Caco-2 (cell line): ENCODE data around the gene TIMM22. TPM values are rescaled to one million over a fixed set of nuclear protein-coding genes. Genes with fewer than 3 reads are reported as not detected.

Experiments used
- BruUV-seq: library from RNA; stranded (reverse); fragments of 400-500 nt; replicated peaks from 2 replicates; lab custom pipeline; 2021; lab: Mats Ljungman, UMichigan
- CTCF ChIA-PET: fragments of 300-600 bp; sonication (Branson Sonifier 250); formaldehyde crosslinking; loops from one replicate; lab custom pipeline; 2022; ENCODE audit warnings: antibody characterized with exemption; lab: Charles Lee
- POLR2A ChIA-PET: fragments of 300-600 bp; sonication (Branson Sonifier 250); formaldehyde crosslinking; loops from one replicate; lab custom pipeline; 2022; ENCODE audit warnings: antibody characterized with exemption; lab: Charles Lee
- DNase-seq, 2 experiments: peaks; one replicate each; pipeline versions ENCODE4 v3.0.0 to v3.0.0-alpha.2; 2020 to 2022
- H3K27me3 ChIP-seq: replicated peaks from 2 replicates; pipeline ENCODE4 v1.6.0; 2011; ENCODE audit warnings: low read length; ENCODE audit not compliant: control insufficient read depth, insufficient read depth
- H3K36me3 ChIP-seq: 2 replicates; pipeline ENCODE4 v1.5.1; 2011; ENCODE audit warnings: low read length; ENCODE audit not compliant: control insufficient read depth, insufficient read depth
- H3K4me1 ChIP-seq: fragments of 250-450 bp; sonication (Bioruptor Pico); 2 replicates; pipeline ENCODE4 v1.5.1; 2020; ENCODE audit warnings: mild to moderate bottlenecking
- H3K4me3 ChIP-seq: 2 replicates; pipeline ENCODE4 v1.5.1; 2011; ENCODE audit warnings: low read depth, mild to moderate bottlenecking, control low read depth, low read length
- H3K9me3 ChIP-seq: fragments of 250-450 bp; sonication (Bioruptor Pico); 2 replicates; pipeline ENCODE4 v1.5.1; 2020; ENCODE audit warnings: mild to moderate bottlenecking, moderate library complexity
- H3K27ac Mint-ChIP-seq: one replicate; pipeline ENCODE4 v1.8.0; 2022; ENCODE audit warnings: mixed read lengths; ENCODE audit not compliant: unreplicated experiment
- H3K27me3 Mint-ChIP-seq: one replicate; pipeline ENCODE4 v1.8.0; 2022; ENCODE audit warnings: mixed read lengths; ENCODE audit not compliant: insufficient read depth, unreplicated experiment
- H3K36me3 Mint-ChIP-seq: one replicate; pipeline ENCODE4 v1.8.0; 2022; ENCODE audit warnings: mild to moderate bottlenecking, mixed read lengths; ENCODE audit not compliant: insufficient read depth, unreplicated experiment
- H3K4me1 Mint-ChIP-seq: one replicate; pipeline ENCODE4 v1.8.0; 2022; ENCODE audit warnings: low read depth, mixed read lengths; ENCODE audit not compliant: unreplicated experiment
- H3K4me3 Mint-ChIP-seq: one replicate; pipeline ENCODE4 v1.8.0; 2022; ENCODE audit warnings: mild to moderate bottlenecking, moderate library complexity, mixed read lengths; ENCODE audit not compliant: unreplicated experiment
- H3K9me3 Mint-ChIP-seq: one replicate; pipeline ENCODE4 v1.8.0; 2022; ENCODE audit warnings: mixed read lengths; ENCODE audit not compliant: unreplicated experiment
- CTCF ChIP-seq, 2 experiments: fragments of 200-600 bp in 1 of 2; IDR thresholded peaks; 1 replicate in 1 of 2; 2 replicates in 1 of 2; pipeline versions ENCODE4 v1.5.1 to v1.8.0; 2011 to 2022; ENCODE audit warnings: antibody characterized with exemption in 1 of 2, control low read depth in 1 of 2, inconsistent platforms in 1 of 2, low read depth in 1 of 2, low read length in 1 of 2, mild to moderate bottlenecking in 1 of 2, moderate library complexity in 1 of 2; ENCODE audit not compliant: insufficient read depth in 1 of 2, severe bottlenecking in 1 of 2, unreplicated experiment in 1 of 2
- intact Hi-C: fragments of 100-400 bp; cut with micrococcal nuclease; formaldehyde crosslinking; loops from one replicate; pipeline ENCODE4 v1.10.0; 2022; ENCODE audit not compliant: unreplicated experiment
- total RNA-seq: library from RNA; stranded (reverse); gene quantifications from 2 replicates; pipeline ENCODE4 v1.2.3, GENCODE V29; 2022

TIMM22 gene
- total RNA-seq, 1 experiment from 2014 or later, result 20.6 TPM

GRCh38 chr17:1036845-1037237 lies 39.9 kb downstream of the TIMM22 start:
- H3K36me3 Mint-ChIP-seq, result peaks cover 6% of the 10 kb centered on the region
- no peaks in the 10 kb centered on the region for H3K27me3 Mint-ChIP-seq
- no peaks in the 10 kb centered on the region for H3K36me3 ChIP-seq
- no peaks in the 10 kb centered on the region for H3K4me1 ChIP-seq
- no peak for DNase-seq
- TF ChIP-seq CTCF (IDR thresholded peaks at IDR 0.05; ENCODE audit: insufficient read depth in 1 of 2, low read depth in 1 of 2, low read length in 1 of 2, severe bottlenecking in 1 of 2, unreplicated experiment in 1 of 2), result no peak
- H3K9me3 Mint-ChIP-seq, result peaks cover 4% of the 10 kb centered on the region
- H3K4me1 Mint-ChIP-seq, result no peaks in the 10 kb centered on the region
- no peaks in the 10 kb centered on the region for H3K9me3 ChIP-seq
- H3K27ac Mint-ChIP-seq, result no peak overlapping the region
- POLR2A ChIA-PET, result no interaction called here
- H3K27me3 ChIP-seq, result no peaks in the 10 kb centered on the region
- H3K4me3 ChIP-seq, result no peak overlapping the region
- no peak overlapping the region for H3K4me3 Mint-ChIP-seq
- BruUV-seq, result no TSS peak
- CTCF ChIA-PET, result interaction anchor here (1.4 kb wide), 1 partner anchor 21 kb away, joined by 4 read pairs; no protein-coding TSS in a partner anchor
- intact Hi-C loops, result no loop called here

DNA sequence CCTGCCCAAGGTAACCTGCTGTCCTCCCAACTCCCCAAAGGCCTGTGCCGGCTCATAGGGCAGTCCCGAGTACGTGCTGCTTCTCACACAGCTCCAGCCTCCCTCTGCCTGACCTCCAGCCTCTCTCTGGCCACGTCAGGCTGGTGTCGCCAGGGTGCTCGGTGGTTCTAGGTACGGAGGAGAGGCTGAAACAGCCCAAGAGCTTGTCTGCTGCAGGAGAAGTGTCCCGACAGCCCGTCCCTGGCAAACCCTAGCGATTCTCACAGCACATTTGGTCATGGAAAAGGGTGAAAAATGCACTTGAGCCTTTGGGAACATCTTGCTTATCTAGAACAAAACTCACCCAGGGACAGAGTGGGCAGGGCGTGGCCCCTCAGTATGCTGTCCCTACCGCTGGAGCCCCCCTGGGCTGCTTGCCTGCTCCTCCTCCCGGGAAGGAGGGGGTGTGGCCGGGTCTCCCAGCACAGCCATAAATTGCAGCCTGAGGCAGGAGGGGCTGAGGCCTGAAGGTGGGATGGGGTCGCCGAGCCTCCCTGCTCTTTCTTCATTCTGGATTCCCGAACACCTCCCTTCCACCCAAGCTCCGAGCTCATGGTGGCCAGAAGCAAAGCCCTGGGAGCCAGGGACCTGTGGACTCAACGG lies 40.4 kb downstream of the TIMM22 start:
- DNase-seq, result no peak
- Mint-ChIP-seq H3K27ac (no peak overlapping the region), H3K9me3 (peaks cover 9% of the 10 kb centered on the region), H3K27me3 (no peaks in the 10 kb centered on the region), H3K4me3 (no peak overlapping the region), H3K4me1 (no peaks in the 10 kb centered on the region), H3K36me3 (peaks cover 6% of the 10 kb centered on the region)
- H3K27me3 ChIP-seq, result no peaks in the 10 kb centered on the region
- POLR2A ChIA-PET, result no interaction called here
- H3K4me1 ChIP-seq, result no peaks in the 10 kb centered on the region
- BruUV-seq, result no TSS peak
- no peaks in the 10 kb centered on the region for H3K36me3 ChIP-seq
- no peak overlapping the region for H3K4me3 ChIP-seq
- H3K9me3 ChIP-seq, result no peaks in the 10 kb centered on the region
- CTCF ChIA-PET, result interaction anchor here (1.4 kb wide), 1 partner anchor 21 kb away, joined by 4 read pairs; no protein-coding TSS in a partner anchor
- no peak for TF ChIP-seq CTCF (IDR thresholded peaks at IDR 0.05; ENCODE audit: insufficient read depth in 1 of 2, low read depth in 1 of 2, low read length in 1 of 2, severe bottlenecking in 1 of 2, unreplicated experiment in 1 of 2)
- intact Hi-C loops, result no loop called here

DNA sequence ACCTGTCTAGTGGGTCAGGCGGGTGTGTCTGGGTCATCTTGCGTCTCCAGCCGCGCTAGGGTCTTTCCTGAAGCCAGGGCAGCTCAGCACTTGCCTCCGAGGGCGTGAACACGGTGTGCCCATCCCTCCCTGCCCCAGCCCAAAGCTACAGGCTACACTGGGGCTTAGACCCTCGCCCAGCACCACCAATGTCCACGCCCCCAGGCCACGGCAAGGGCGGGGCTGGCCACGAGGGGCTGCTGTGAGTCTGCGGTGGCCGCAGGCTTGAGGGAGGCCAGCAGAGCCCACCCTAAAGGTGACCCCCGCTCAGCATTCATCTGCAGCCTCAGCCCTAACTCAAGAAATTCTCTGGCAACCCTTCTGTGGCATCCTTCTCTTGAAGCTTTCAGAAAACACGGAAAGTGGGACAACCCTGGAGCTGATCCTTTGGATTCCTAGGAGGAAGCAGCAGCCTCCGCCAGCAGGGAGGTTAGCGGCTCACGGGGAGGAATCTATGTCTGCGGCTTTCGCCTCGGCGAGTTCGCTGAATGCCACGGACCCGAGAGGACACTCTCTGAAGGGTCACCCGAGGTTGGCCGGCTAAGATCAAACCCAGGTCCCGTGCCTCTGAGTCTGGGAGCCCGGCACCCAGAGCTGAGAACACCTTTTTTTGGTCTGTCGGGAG lies 41.7 kb downstream of the TIMM22 start:
- no peak for TF ChIP-seq CTCF (IDR thresholded peaks at IDR 0.05; ENCODE audit: insufficient read depth in 1 of 2, low read depth in 1 of 2, low read length in 1 of 2, severe bottlenecking in 1 of 2, unreplicated experiment in 1 of 2)
- intact Hi-C loops, result no loop called here
- peaks cover 12% of the 10 kb centered on the region for H3K9me3 Mint-ChIP-seq
- peaks cover 12% of the 10 kb centered on the region for H3K36me3 Mint-ChIP-seq
- no peak overlapping the region for H3K4me3 ChIP-seq
- POLR2A ChIA-PET, result no interaction called here
- no peak overlapping the region for H3K4me3 Mint-ChIP-seq
- H3K27ac Mint-ChIP-seq, result no peak overlapping the region
- DNase-seq, result no peak
- no peaks in the 10 kb centered on the region for H3K27me3 ChIP-seq
- CTCF ChIA-PET, result no interaction called here
- no peaks in the 10 kb centered on the region for H3K36me3 ChIP-seq
- H3K27me3 Mint-ChIP-seq, result no peaks in the 10 kb centered on the region
- H3K4me1 ChIP-seq, result no peaks in the 10 kb centered on the region
- H3K4me1 Mint-ChIP-seq, result no peaks in the 10 kb centered on the region
- BruUV-seq, result no TSS peak
- H3K9me3 ChIP-seq, result no peaks in the 10 kb centered on the region
